Measurements from ENCODE around the gene NDEL1. TPM values are rescaled to one million over a fixed set of nuclear protein-coding genes. Genes with fewer than 3 reads are reported as not detected.

Gene NDEL1
- total RNA-seq, 1 donor from 2014 or later: 98.7 TPM

DNA sequence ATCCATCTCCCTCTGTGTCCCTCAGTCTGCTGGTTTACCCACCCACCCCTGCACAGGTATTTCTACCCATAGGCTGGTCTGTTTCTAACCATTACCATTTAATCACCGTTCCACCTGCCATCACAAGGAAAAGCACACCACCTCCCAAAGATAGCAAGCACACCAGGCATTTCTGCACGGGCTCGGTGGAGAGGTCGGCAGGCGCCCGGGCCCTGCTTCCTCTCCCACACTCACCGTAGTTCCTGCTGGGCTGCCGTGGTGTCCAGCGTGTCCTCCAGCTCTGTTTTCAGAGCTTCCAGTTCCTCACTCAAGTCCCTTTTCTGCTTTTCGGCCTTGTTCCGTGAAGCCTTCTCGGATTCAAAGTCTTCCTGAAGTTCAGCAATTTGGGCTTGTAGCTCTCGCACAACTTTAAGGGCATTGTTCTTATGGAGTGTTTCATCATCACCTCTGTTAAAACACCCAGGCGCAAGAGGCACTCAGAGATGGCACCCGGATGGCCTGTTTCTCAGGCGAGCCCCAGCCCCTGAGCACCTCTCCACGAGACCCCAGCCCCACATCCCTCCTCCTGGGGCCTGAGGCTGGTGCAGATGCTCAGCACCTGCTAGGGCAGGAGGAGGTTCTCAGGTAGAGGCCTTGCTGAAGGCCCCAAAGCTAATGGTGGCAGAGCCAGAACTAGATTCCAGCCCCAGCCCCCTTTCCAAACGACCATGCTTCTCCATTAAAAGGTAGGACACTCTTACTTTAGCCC, 69.0 kb downstream of the NDEL1 start:
- no peak for DNase-seq

DNA sequence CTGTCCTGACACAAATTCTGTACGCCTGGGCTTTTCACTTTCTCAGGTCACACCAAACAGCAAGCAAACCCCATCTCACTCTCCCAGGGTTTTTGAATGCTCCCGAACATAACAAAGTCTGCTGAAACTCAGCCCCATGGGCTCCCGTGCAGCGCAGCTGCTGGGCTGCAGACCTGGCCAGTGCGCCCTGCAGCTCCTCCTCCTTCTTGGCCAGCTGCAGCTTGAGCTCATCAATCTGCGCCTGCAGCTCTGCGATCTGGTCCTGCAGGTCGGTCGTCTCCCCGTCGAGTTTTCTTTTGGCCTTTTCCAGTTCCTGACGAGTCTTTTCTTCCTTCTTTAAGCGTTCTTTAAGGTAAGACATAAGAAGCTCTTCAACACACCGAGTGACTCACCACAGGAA, 70.5 kb downstream of the NDEL1 start:
- DNase-seq: no peak

DNA sequence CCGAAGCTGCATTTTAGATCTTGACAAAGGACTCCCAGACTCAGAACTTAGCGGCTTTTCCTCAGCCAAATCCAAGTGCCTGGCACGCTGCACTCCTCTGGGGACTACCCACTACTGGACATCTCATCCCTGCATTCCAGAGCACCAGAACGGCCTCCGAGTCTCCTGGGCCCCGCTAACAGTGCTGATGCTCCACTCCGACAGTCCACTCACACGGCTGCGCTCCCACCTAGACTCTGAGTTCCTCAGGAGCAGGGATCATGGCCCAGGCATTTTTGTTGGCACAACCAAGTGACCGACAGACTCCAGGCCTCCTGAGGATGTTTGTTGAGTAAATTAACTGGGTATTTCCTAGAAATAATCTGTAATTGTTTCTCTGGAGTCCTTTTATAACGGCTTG, 79.1 kb downstream of the NDEL1 start:
- no peak for DNase-seq

Small RNA genes within 50 kb of the gene (small RNA-seq; reads per million reads assigned to genes)
- gene RNU7-43P (ENCODE audit: low replicate concordance): not detected

Other genes with a start within 250 kb of the NDEL1 start
- 4.6 TPM for gene BORCS6, start 245.7 kb upstream of the NDEL1 start, total RNA-seq
- 12.4 TPM for gene AURKB, start 225.3 kb upstream of the NDEL1 start, total RNA-seq
- gene CTC1, start 187.8 kb upstream of the NDEL1 start, total RNA-seq: 13.2 TPM
- 20.1 TPM for gene PFAS, start 186.6 kb upstream of the NDEL1 start, total RNA-seq
- gene RANGRF, start 147.2 kb upstream of the NDEL1 start, total RNA-seq: 6.3 TPM
- gene SLC25A35, start 140.5 kb upstream of the NDEL1 start, total RNA-seq: 0.49 TPM
- 3.6 TPM for gene ARHGEF15, start 125.6 kb upstream of the NDEL1 start, total RNA-seq
- not detected for gene ODF4, start 96.0 kb upstream of the NDEL1 start, total RNA-seq
- gene RPL26, start 52.7 kb upstream of the NDEL1 start, total RNA-seq: 2,559 TPM
- 3.3 TPM for gene RNF222, start 38.1 kb upstream of the NDEL1 start, total RNA-seq
- 93.5 TPM for gene MYH10, start 194.8 kb downstream of the NDEL1 start, total RNA-seq